ENCODE results near the gene TRHDE. TPM values are rescaled to one million over a fixed set of nuclear protein-coding genes. Genes with fewer than 3 reads are reported as not detected.
A peak's percentile ranks its signal among the peaks of the same experiment; 100 is the strongest.

TRHDE gene
- total RNA-seq, 1 donor from 2014 or later = 12.5 TPM

DNA sequence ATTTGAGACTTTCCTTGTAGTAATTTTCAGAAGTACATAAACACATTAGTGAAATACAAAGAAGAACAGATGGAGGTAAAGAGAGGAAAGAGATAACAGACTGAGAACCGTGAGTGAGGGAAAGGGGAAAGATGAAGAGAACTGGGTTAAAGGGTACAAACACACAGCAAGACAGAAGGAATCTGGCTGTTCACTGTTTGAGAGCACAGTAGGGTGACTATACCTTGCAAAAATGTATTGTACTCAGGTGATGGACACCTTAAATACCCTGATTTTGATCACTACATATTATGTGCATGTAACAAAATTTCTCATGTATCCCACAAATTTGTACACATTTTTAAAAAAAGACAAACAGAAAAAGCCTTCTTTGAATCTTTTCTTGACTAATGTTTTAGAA lies 2.7 kb upstream of the TRHDE start:
- DNase-seq = no peak
- Histone ChIP-seq H3K4me1 (peaks cover 29% of the 10 kb centered on the region), H3K36me3 (no peaks in the 10 kb centered on the region), H3K9me3 (no peaks in the 10 kb centered on the region), H3K4me3 (no peak overlapping the region), H3K27ac (no peak overlapping the region), H3K27me3 (ENCODE audit: low read depth) (peaks cover 28% of the 10 kb centered on the region)
- TF ChIP-seq, protein P1, sequence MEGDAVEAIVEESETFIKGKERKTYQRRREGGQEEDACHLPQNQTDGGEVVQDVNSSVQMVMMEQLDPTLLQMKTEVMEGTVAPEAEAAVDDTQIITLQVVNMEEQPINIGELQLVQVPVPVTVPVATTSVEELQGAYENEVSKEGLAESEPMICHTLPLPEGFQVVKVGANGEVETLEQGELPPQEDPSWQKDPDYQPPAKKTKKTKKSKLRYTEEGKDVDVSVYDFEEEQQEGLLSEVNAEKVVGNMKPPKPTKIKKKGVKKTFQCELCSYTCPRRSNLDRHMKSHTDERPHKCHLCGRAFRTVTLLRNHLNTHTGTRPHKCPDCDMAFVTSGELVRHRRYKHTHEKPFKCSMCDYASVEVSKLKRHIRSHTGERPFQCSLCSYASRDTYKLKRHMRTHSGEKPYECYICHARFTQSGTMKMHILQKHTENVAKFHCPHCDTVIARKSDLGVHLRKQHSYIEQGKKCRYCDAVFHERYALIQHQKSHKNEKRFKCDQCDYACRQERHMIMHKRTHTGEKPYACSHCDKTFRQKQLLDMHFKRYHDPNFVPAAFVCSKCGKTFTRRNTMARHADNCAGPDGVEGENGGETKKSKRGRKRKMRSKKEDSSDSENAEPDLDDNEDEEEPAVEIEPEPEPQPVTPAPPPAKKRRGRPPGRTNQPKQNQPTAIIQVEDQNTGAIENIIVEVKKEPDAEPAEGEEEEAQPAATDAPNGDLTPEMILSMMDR (IDR thresholded peaks at IDR 0.05) = no peak
- no peak for ATAC-seq
- intact Hi-C loops (cut with DNase I) = no loop called here

DNA sequence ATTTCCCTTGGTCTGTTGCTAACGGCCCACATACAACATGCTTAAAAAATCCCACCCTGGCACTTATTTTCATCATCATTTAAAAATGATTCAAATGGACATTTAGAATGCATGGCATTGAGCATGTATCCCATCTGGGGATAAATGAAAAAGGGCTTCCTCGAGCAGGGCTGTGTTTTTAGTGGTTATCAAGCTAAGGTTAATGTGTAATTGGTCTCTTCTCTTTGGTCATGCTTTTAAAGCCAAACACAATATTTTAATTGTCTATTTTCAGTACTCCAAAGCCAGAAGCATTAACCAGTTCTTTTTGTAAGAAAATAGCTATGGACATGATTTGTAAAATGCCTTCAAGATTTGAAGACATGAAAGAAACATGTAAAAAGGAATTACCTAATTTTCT lies 1.9 kb upstream of the TRHDE start:
- Histone ChIP-seq H3K4me1 (peaks cover 32% of the 10 kb centered on the region), H3K36me3 (no peaks in the 10 kb centered on the region), H3K9me3 (no peaks in the 10 kb centered on the region), H3K4me3 (no peak overlapping the region), H3K27ac (no peak overlapping the region), H3K27me3 (ENCODE audit: low read depth) (peaks cover 32% of the 10 kb centered on the region)
- ATAC-seq (no peak), DNase-seq (no peak)
- TF ChIP-seq, protein P1 (IDR thresholded peaks at IDR 0.05) = no peak
- intact Hi-C loops (cut with DNase I) = no loop called here

DNA sequence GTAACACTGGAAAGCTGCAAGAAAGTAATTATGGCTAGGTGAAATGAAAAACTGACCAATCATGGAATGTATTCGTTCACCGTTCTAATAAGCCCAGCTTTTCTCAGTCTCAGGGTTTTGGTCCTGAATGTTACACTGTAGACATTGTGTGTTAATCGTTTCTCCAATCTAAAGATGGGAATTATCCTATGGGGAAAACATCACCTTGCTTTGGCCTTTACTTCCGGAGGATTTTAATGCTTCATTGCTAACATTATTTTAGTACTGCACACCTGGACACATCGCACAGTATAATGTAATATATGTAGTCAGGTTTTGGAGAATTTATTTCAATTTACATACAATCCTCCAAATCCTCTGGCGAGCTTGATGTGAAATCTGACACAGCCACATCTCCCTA lies 1.2 kb upstream of the TRHDE start:
- Histone ChIP-seq H3K4me1 (peaks cover 32% of the 10 kb centered on the region), H3K27me3 (ENCODE audit: low read depth) (peaks cover 32% of the 10 kb centered on the region), H3K27ac (no peak overlapping the region), H3K9me3 (no peaks in the 10 kb centered on the region), H3K36me3 (no peaks in the 10 kb centered on the region), H3K4me3 (peak overlapping the region; percentile 61)
- intact Hi-C loops (cut with DNase I) = no loop called here
- no peak for ATAC-seq
- no peak for DNase-seq
- TF ChIP-seq, protein P1 (IDR thresholded peaks at IDR 0.05) = no peak

DNA sequence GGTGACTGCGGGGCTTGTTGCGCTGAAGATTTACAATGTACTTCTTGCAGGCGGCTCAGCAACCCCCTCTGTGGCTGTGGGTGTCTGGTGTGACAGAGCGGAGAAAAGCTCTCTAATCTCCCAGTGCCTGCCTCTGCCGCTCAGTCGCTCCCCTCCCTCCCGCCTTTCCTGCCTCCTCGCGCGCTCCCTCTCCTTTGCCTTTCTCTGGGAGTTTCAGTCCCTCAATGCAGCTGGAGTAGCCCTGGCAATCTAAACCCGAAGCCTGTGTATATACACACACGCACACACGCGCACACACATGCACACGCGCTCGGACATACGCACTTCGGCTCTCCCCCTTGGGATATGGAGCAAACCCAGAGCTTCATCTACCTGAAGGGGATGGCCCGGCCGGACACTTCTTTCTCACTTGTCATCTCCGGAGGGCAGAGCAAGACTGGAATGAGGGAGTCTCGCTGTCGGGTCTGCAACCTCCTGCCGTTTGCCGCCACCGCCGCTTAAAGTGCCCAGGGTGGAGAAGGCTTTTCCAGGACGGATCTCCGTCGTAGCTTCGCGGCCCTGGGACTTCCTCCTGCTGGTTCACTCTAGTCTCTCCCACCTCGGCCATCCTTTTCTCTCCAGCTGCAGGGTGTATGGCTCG lies 599 bp upstream of the TRHDE start:
- peaks cover 32% of the 10 kb centered on the region for H3K4me1 ChIP-seq
- peak overlapping the region; percentile 72 for H3K27ac ChIP-seq
- peak; percentile 30 to 32 for ATAC-seq
- no peaks in the 10 kb centered on the region for H3K9me3 ChIP-seq
- DNase-seq = peak; percentile 49
- H3K27me3 ChIP-seq (ENCODE audit: low read depth) = peaks cover 32% of the 10 kb centered on the region
- H3K36me3 ChIP-seq = no peaks in the 10 kb centered on the region
- H3K4me3 ChIP-seq = peak overlapping the region; percentile 61
- TF ChIP-seq, protein P1 (IDR thresholded peaks at IDR 0.05) = no peak
- intact Hi-C loops (cut with DNase I) = no loop called here

DNA sequence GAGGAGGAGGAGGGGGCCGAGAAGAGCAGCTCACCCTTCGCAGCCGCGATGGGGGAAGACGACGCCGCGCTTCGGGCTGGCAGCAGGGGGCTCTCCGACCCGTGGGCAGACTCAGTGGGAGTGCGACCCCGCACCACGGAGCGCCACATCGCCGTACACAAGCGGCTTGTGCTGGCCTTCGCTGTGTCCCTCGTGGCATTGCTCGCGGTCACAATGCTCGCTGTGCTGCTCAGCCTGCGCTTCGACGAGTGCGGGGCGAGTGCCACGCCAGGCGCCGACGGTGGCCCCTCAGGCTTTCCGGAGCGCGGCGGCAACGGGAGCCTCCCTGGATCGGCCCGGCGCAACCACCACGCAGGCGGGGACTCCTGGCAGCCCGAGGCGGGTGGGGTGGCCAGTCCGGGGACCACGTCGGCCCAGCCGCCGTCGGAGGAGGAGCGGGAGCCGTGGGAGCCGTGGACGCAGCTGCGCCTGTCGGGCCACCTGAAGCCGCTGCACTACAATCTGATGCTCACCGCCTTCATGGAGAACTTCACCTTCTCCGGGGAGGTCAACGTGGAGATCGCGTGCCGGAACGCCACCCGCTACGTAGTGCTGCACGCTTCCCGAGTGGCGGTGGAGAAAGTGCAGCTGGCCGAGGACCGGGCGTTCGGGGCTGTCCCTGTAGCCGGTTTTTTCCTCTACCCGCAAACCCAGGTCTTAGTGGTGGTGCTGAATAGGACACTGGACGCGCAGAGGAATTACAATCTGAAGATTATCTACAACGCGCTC lies 745 bp downstream of the TRHDE start:
- peak overlapping the region; percentile 61 for H3K4me3 ChIP-seq
- H3K4me1 ChIP-seq = peaks cover 32% of the 10 kb centered on the region
- ATAC-seq (peak; percentile 41 to 53), DNase-seq (peak; percentile 56)
- H3K36me3 ChIP-seq = no peaks in the 10 kb centered on the region
- H3K27me3 ChIP-seq (ENCODE audit: low read depth) = peaks cover 32% of the 10 kb centered on the region
- no peaks in the 10 kb centered on the region for H3K9me3 ChIP-seq
- TF ChIP-seq, protein P1 (IDR thresholded peaks at IDR 0.05) = no peak
- intact Hi-C loops (cut with DNase I) = no loop called here
- H3K27ac ChIP-seq = peak overlapping the region; percentile 72

Data from lower lobe of right lung (tissue), 2 donors.